Measurements from ENCODE around the gene FOXJ1. TPM values are rescaled to one million over a fixed set of nuclear protein-coding genes. Genes with fewer than 3 reads are reported as not detected.
A peak's percentile ranks its signal among the peaks of the same experiment; 100 is the strongest.

FOXJ1 gene
- total RNA-seq, 1 experiment from 2014 or later = 4.0 TPM

DNA sequence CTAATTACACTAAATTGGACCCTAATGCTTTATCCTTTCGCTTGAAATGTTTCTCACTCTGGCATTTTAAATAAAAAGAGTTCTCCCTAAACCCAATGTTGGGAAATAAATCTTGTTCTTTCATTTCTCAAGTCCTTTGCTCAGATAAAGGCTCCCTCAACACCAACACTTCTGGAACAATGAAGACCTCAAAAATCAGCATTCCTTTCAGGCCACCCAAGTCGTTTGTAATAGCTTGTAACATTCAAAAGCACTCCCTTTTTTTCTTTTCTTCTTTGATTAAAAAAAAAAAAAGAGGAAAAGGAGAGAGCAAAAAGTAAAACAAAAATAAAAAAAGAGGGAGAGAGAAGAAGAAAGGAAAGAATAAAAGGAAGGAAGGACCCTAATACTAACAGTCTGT lies 23.3 kb upstream of the FOXJ1 start:
- no peaks in the 10 kb centered on the region for H4K20me1 ChIP-seq (ENCODE audit: control insufficient read depth, insufficient read depth, insufficient read length)
- Mint-ChIP-seq H3K27ac (peak overlapping the region in 1 of 3 experiments; percentile 60; a peak in 1 of 7 replicates), H3K9me3 (no peaks in the 10 kb centered on the region), H3K27me3 (ENCODE audit: low read depth) (no peaks in the 10 kb centered on the region; the same call in 1 of the 2 replicates), H3K36me3 (ENCODE audit: insufficient read depth in 1 of 3, low read depth in 3 of 3) (no peaks in the 10 kb centered on the region), H3K4me1 (peaks cover 14 to 24% of the 10 kb centered on the region in 2 experiments), H3K4me3 (no peak overlapping the region)
- H3K23ac ChIP-seq (ENCODE audit: insufficient read length, low read depth, low read length) = no peak overlapping the region
- H3K27me3 ChIP-seq (ENCODE audit: insufficient read depth, low read length) = no peaks in the 10 kb centered on the region
- H3K79me1 ChIP-seq (ENCODE audit: insufficient read depth, low read depth, low read length, poor library complexity, severe bottlenecking) = no peaks in the 10 kb centered on the region
- no peak overlapping the region for H2BK20ac ChIP-seq (ENCODE audit: low read depth, low read length, poor library complexity, severe bottlenecking)
- WGBS (ENCODE audit: extremely low coverage, insufficient read length, low lambda C conversion rate) = no CpG with 5 or more reads among the region's 2 CpGs
- no peak overlapping the region for H2BK12ac ChIP-seq (ENCODE audit: insufficient read length, low read depth, low read length)
- no peak overlapping the region for H4K5ac ChIP-seq (ENCODE audit: insufficient read length, low read depth, low read length)
- H3K18ac ChIP-seq (ENCODE audit: insufficient read length, low read depth, low read length) = no peak overlapping the region
- TF ChIP-seq, protein P1, sequence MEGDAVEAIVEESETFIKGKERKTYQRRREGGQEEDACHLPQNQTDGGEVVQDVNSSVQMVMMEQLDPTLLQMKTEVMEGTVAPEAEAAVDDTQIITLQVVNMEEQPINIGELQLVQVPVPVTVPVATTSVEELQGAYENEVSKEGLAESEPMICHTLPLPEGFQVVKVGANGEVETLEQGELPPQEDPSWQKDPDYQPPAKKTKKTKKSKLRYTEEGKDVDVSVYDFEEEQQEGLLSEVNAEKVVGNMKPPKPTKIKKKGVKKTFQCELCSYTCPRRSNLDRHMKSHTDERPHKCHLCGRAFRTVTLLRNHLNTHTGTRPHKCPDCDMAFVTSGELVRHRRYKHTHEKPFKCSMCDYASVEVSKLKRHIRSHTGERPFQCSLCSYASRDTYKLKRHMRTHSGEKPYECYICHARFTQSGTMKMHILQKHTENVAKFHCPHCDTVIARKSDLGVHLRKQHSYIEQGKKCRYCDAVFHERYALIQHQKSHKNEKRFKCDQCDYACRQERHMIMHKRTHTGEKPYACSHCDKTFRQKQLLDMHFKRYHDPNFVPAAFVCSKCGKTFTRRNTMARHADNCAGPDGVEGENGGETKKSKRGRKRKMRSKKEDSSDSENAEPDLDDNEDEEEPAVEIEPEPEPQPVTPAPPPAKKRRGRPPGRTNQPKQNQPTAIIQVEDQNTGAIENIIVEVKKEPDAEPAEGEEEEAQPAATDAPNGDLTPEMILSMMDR (conservative IDR thresholded peaks at IDR 0.05) = no peak
- no peak overlapping the region for H3K56ac ChIP-seq (ENCODE audit: insufficient read length, low read depth, low read length)
- DNase-seq = no peak
- no peak overlapping the region for H2BK120ac ChIP-seq (ENCODE audit: low read depth, low read length, poor library complexity, severe bottlenecking)
- no peaks in the 10 kb centered on the region for H3K23me2 ChIP-seq (ENCODE audit: insufficient read length, low read depth, low read length, poor library complexity, severe bottlenecking)
- no peak overlapping the region for H3K4ac ChIP-seq (ENCODE audit: low read depth, low read length)
- H3K9me3 ChIP-seq (ENCODE audit: control insufficient read depth, low read depth, low read length) = no peaks in the 10 kb centered on the region
- H3K27ac ChIP-seq (ENCODE audit: insufficient read length, low read depth, low read length) = no peak overlapping the region
- H3T11ph ChIP-seq (ENCODE audit: low read length) = no peak overlapping the region
- H3K14ac ChIP-seq (ENCODE audit: insufficient read depth, low read length) = no peak overlapping the region
- H2AK5ac ChIP-seq (ENCODE audit: insufficient read length, low read length) = no peak overlapping the region
- H3K9ac ChIP-seq (ENCODE audit: extremely low read depth, insufficient read length, low read length) = no peak overlapping the region
- H3K4me2 ChIP-seq (ENCODE audit: insufficient read depth, insufficient read length, low read length) = no peak overlapping the region
- H3K4me1 ChIP-seq (ENCODE audit: insufficient read depth, low read length) = no peaks in the 10 kb centered on the region; the same call in 1 of the 2 replicates
- H3K79me2 ChIP-seq (ENCODE audit: insufficient read depth, low read length) = no peaks in the 10 kb centered on the region
- H2AFZ ChIP-seq (ENCODE audit: low read length) = no peak overlapping the region
- no peak overlapping the region for H4K91ac ChIP-seq (ENCODE audit: insufficient read length, low read depth, low read length)
- H4K8ac ChIP-seq (replicated peaks; ENCODE audit: insufficient read length, low read depth, low read length) = no peak overlapping the region
- H2BK15ac ChIP-seq (ENCODE audit: low read depth, low read length) = no peak overlapping the region
- H2BK5ac ChIP-seq (ENCODE audit: insufficient read length, low read length) = no peak overlapping the region

Data from H9 (cell line).